T47D (cell line): ENCODE results near the gene CALD1.

Experiments used
- DNase-seq, 2 experiments: peaks; one replicate each; pipeline versions ENCODE4 v3.0.0 to v3.0.0-alpha.2; 2011 to 2012; ENCODE audit warnings: low read depth in 1 of 2, low spot score in 1 of 2
- JUND ChIP-seq: IDR thresholded peaks from 2 replicates; pipeline ENCODE4 v1.6.1; 2012; ENCODE audit warnings: low read depth
- in situ Hi-C: cut with HindIII; loops from 2 replicates; pipeline ENCODE4 v1.10.0; 2016; ENCODE audit warnings: low sequenced_read_pairs, low pct_unique_long_range_greater_than_20kb

CALD1 gene

DNA sequence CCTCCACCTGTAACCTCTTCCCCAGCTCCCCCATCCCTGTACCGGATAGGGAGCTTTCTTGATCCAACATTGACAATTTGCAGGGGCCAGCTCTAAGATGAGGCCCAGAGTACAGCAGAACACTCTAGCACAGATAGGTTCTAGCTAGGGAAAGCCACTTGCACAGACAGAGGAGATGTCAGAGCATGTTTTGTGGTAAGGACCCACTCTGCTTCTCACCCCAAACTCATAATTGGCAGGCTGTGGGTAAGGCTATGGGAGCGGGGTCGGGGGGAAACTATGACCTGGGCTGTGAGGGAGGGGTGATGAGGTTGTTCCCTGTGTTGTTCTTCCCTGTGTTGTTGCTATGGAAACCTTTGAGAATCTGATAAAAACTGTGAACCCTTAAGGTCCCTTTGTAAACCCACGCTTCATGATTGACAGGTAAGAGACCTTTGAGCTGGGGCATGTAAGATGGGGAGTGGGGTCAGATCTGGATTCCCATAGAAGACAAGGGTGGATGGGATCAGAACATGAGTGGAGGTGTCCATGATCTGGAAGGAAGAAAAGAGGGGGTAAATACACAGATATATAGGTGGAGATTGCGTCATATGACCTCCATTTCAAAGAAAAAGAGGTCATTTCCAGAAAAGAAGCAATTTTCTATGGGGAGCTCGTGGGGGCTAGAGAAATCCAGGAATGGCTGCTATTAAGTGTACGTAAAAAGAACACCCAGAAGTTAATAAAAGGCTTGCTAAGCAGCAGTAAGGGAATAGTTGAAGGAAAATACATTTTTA is 4.0 kb downstream of the CALD1 start:
- in situ Hi-C loops = no loop called here
- TF ChIP-seq JUND = no peak
- no peak for DNase-seq

DNA sequence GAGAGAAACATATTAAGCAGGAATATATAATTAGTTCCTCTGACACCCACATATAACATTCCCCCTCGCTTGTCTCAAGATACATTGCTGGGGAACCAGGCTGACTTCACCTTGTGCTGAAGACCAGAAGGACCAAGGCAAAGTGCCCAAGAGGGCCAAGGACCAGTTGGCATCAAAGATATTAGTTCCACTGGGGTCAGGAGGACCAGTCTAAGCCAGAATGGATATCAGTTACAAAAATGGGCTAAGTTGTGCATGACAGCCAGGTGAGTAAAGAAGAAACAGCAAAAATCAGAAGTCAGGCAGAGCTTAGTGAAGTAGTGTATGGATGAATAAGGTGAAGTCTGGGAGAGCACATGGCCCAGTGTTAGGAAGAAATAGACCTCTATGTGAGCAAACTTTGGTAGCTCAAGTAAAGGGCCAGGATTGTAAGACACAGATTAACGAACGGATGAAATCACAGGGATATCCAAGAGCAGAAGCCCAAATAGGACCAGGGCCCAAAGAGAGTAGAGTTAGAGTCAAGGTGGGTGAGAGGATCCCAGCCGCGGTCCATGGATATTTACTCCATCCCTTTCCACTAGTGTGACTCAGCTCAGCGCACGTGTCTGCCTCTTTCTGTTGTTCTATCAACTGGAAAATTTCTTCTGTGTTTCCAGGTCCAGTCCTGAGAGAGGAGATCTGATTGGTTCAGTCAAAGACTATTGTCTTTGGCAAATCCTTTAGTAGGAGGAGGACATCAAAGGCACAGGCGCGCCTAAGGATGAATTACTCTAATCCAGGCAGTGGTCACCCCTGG is 5.0 kb downstream of the CALD1 start:
- no peak for TF ChIP-seq JUND
- in situ Hi-C loops = no loop called here
- DNase-seq = no peak

DNA sequence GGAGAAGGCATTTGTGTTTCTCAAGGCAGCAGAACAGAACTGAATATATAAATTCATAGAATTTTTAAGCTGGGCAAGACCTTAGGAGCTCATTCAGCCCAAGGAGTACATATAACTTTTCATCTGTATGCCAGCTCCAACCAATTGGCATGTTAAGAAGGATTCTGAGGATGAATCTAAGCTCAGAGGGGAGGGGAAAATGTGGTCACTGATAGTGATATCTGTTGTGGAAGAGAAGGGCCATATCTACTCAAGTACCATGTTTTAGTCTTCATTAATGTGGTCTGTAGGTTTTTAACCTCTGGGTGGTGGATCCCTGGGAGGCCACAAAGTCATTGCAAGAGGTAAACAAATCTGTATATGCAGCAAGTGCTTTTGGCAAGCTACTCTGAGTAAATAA is 6.4 kb downstream of the CALD1 start:
- no peak for DNase-seq
- in situ Hi-C loops = no loop called here
- TF ChIP-seq JUND = no peak

- DNase-seq = no peak
- TF ChIP-seq JUND = no peak
- in situ Hi-C loops = no loop called here
These were observed 7.6 kb downstream of the CALD1 start for GRCh38 chr7:134787064-134787463.

DNA sequence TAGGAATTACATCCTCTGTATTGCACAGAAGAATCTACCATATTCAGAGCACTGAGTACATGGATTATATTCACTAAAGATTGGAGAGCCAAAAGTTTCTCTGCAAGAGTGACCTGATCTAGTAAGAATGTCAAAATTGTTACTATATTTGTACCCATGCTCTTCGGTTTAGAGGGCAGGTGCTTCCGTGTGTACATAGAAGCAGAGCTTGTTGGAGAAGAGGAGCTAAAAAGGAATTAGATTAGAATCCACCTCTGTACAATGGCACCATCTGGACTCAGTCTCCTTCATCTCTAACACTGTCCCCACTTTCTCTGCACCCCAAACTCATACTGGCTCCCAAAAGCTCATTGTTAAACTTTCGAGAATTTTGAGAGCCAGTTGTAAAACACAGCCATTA is 8.3 kb downstream of the CALD1 start:
- in situ Hi-C loops = no loop called here
- no peak for DNase-seq

GRCh38 chr7:134788191-134788590 is 8.8 kb downstream of the CALD1 start:
- in situ Hi-C loops = no loop called here
- no peak for DNase-seq
- no peak for TF ChIP-seq JUND

More for the DNA sequence above, 8.3 kb downstream of the CALD1 start:
- no peak for TF ChIP-seq JUND

GRCh38 chr7:134789967-134790685 is 10.7 kb downstream of the CALD1 start:
- in situ Hi-C loops = no loop called here
- DNase-seq = peak in 1 of 2 experiments; percentile 27

GRCh38 chr7:134792968-134793367 is 13.5 kb downstream of the CALD1 start:
- no peak for TF ChIP-seq JUND
- in situ Hi-C loops = no loop called here
- no peak for DNase-seq

More at GRCh38 chr7:134789967-134790685, 10.7 kb downstream of the CALD1 start:
- no peak for TF ChIP-seq JUND

GRCh38 chr7:134795231-134795630 is 15.8 kb downstream of the CALD1 start:
- TF ChIP-seq JUND = no peak
- in situ Hi-C loops = no loop called here
- no peak for DNase-seq

GRCh38 chr7:134798155-134798554 is 18.7 kb downstream of the CALD1 start:
- in situ Hi-C loops = no loop called here
- no peak for TF ChIP-seq JUND

DNA sequence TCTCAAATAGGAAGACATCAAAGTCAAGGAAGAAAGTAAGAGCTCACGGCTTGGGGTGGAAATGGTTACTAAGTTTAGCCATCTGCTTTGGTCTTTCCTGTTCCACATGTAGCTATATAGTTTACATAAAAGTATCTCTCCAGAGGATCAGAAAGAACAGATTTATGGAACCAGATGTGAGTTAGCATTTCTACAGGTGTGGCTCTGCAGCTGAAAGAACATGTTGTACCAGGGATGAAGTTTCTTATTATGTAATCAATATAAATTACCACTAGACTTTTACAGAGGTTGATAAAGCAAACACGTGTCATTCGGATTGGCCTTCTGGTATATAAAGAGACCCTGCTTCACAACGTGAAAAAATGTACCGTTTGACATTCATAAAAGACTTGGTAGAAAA is 19.9 kb downstream of the CALD1 start:
- DNase-seq = no peak
- no peak for TF ChIP-seq JUND
- in situ Hi-C loops = no loop called here

More at GRCh38 chr7:134798155-134798554, 18.7 kb downstream of the CALD1 start:
- DNase-seq = no peak

DNA sequence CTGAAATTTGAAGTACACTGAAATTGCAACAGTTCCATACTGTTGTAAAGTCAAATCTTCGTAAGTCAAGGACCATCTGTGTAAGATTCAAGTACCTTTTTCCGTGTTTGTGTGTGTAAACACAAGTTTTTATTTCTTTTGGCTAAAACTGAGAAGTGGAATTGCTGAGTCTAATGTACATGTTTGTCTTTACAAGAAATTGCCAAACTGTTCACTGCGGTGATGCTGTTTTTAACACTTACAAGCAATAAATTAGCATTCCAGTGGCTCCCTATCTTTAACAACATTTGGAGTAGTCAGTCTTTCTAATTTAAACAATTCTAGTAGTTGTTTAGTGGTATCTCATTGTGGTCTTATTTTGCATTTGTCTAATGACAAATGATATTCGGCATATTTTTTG is 23.3 kb downstream of the CALD1 start:
- DNase-seq = no peak
- no peak for TF ChIP-seq JUND
- in situ Hi-C loops = no loop called here

GRCh38 chr7:134804351-134804750 is 24.9 kb downstream of the CALD1 start:
- DNase-seq = no peak
- TF ChIP-seq JUND = no peak
- in situ Hi-C loops = no loop called here
